ENCODE measurements around the gene ABHD18. TPM values are rescaled to one million over a fixed set of nuclear protein-coding genes. Genes with fewer than 3 reads are reported as not detected.
"Not testable (repeated sequence)": the region's sequence is repeated elsewhere in the genome, so short reads cannot be mapped to it uniquely, and the experiment has no call there.

ABHD18 gene
- total and polyA plus RNA-seq, 8 donors, result 3.1 to 27.2 (median 11.2) TPM

- no peak for DNase-seq
- H3K27me3 ChIP-seq, result no peaks in the 10 kb centered on the region
- peaks cover 6 to 37% (median 34%) of the 10 kb centered on the region in 4 donors for H3K36me3 ChIP-seq
- H3K9me3 ChIP-seq, result no peaks in the 10 kb centered on the region
- no peak overlapping the region for H3K4me3 ChIP-seq
- H3K27ac ChIP-seq, result no peak overlapping the region
- WGBS, 5 donors, result 95 to 98% (median 96%) methylated on average over 2 of the region's 2 CpGs
- no peak for TF ChIP-seq EP300 (IDR thresholded peaks at IDR 0.05)
- intact Hi-C loops (cut with DNase I; ENCODE audit: low total_unique reads), result no loop called here
- H3K4me1 ChIP-seq, result peaks cover 0 to 25% (median 2%) of the 10 kb centered on the region in 4 donors
Measured at GRCh38 chr4:127957105-127957504, 8.1 kb upstream of the ABHD18 start.

GRCh38 chr4:127959794-127960193, 5.4 kb upstream of the ABHD18 start:
- intact Hi-C loops (cut with DNase I; ENCODE audit: low total_unique reads), result loop anchor here (10.0 kb wide), 1 partner anchor 105 kb away; the partner anchor contains the start of gene LARP1B
- TF ChIP-seq EP300 (IDR thresholded peaks at IDR 0.05) (no peak), CTCF (IDR thresholded peaks at IDR 0.05) (no peak), POLR2A (IDR thresholded peaks at IDR 0.05) (no peak), POLR2AphosphoS5 (IDR thresholded peaks at IDR 0.05) (no peak)
- no peak for DNase-seq
- H3K27me3 ChIP-seq, result no peaks in the 10 kb centered on the region
- H3K27ac ChIP-seq, result no peak overlapping the region
- H3K4me3 ChIP-seq, result no peak overlapping the region
- WGBS, 5 donors, result 71 to 85% (median 77%) methylated on average over 1 of the region's 1 CpG
- H3K4me1 ChIP-seq, result peaks cover 0 to 47% (median 19%) of the 10 kb centered on the region in 4 donors
- H3K36me3 ChIP-seq, result peaks cover 6 to 27% (median 19%) of the 10 kb centered on the region in 4 donors
- H3K9me3 ChIP-seq, result no peaks in the 10 kb centered on the region

- intact Hi-C loops (cut with DNase I; ENCODE audit: low total_unique reads), result loop anchor here (10.0 kb wide), 1 partner anchor 101 kb away; the partner anchor contains the start of gene LARP1B
- peak overlapping the region in 4 of 5 donors; percentile 88 to 98 (median 94) for H3K27ac ChIP-seq
- H3K4me3 ChIP-seq, result peak overlapping the region; percentile 60 to 99 (median 90)
Measured at GRCh38 chr4:127963633-127964398, 1.4 kb upstream of the ABHD18 start.

GRCh38 chr4:127964426-127965061, 662 bp upstream of the ABHD18 start:
- peak in 1 of 2 donors; percentile 31 for DNase-seq
- not testable (repeated sequence) for H3K27me3 ChIP-seq, H3K36me3 ChIP-seq, H3K9me3 ChIP-seq
- H3K4me3 ChIP-seq, result peak overlapping the region; percentile 60 to 99 (median 90)
- H3K4me1 ChIP-seq, result peaks cover 0 to 75% (median 40%) of the 10 kb centered on the region in 4 donors
- H3K27ac ChIP-seq, result peak overlapping the region; percentile 88 to 98 (median 94)
- 0 to 2% (median 1%) methylated on average over 35 to 41 of the region's 41 CpGs; no CpG with 5 or more reads in 2 of the 5 donors for WGBS, 5 donors
- intact Hi-C loops (cut with DNase I; ENCODE audit: low total_unique reads), result loop anchor here (10.0 kb wide), 1 partner anchor 100 kb away; the partner anchor contains the start of gene LARP1B

More at GRCh38 chr4:127963633-127964398, 1.4 kb upstream of the ABHD18 start:
- WGBS, 5 donors, result 47 to 60% (median 48%) methylated on average over 13 to 33 of the region's 35 CpGs
- H3K36me3 ChIP-seq, H3K9me3 ChIP-seq, H3K27me3 ChIP-seq: not testable (repeated sequence)
- DNase-seq, result peak in 1 of 2 donors; percentile 13
- H3K4me1 ChIP-seq, result peaks cover 0 to 70% (median 38%) of the 10 kb centered on the region in 4 donors

GRCh38 chr4:127965803-127966175, 583 bp downstream of the ABHD18 start:
- H3K36me3 ChIP-seq, result no peaks in the 10 kb centered on the region
- H3K27me3 ChIP-seq, result no peaks in the 10 kb centered on the region
- H3K4me1 ChIP-seq, result peaks cover 0 to 66% (median 40%) of the 10 kb centered on the region in 4 donors
- H3K9me3 ChIP-seq, result no peaks in the 10 kb centered on the region
- DNase-seq, result peak; percentile 59 to 89
- intact Hi-C loops (cut with DNase I; ENCODE audit: low total_unique reads), result loop anchor here (10.0 kb wide), 1 partner anchor 99 kb away; the partner anchor contains the start of gene LARP1B
- peak overlapping the region; percentile 88 to 98 (median 94) for H3K27ac ChIP-seq
- peak overlapping the region; percentile 60 to 99 (median 90) for H3K4me3 ChIP-seq
- 0 to 2% (median 1%) methylated on average over 4 to 15 of the region's 15 CpGs for WGBS, 5 donors
- no peak for TF ChIP-seq EP300 (IDR thresholded peaks at IDR 0.05)
- TF ChIP-seq POLR2A (IDR thresholded peaks at IDR 0.05), result no peak
- no peak for TF ChIP-seq CTCF (IDR thresholded peaks at IDR 0.05)
- TF ChIP-seq POLR2AphosphoS5 (IDR thresholded peaks at IDR 0.05), result no peak

All from stomach (tissue), 9 donors.